Prostate gland (tissue), 2 donors: ENCODE data around the gene PLXNB3. TPM values are rescaled to one million over a fixed set of nuclear protein-coding genes. Genes with fewer than 3 reads are reported as not detected.

Experiments used
- total RNA-seq, 2 donors: library from RNA; depleted of rRNA; stranded (reverse); fragments of >200 nt; gene quantifications; one replicate each; pipeline ENCODE4 v1.1.0, GENCODE V29; 2016

The PLXNB3 gene
- total RNA-seq, 2 donors from 2014 or later, result 20.9 to 52.7 TPM

Other genes starting within 250 kb of the PLXNB3 start
- under 1 TPM in 1 of 2 donors, not detected in 1; 0.85 TPM for gene ATP2B3, start 246.6 kb upstream of the PLXNB3 start, total RNA-seq
- gene CCNQ, start 165.1 kb upstream of the PLXNB3 start, total RNA-seq, result 10 to 100 TPM; 33.8 to 55.9 TPM
- 1 to 10 TPM in 1 of 2 donors, not detected in 1; 3.5 TPM for gene DUSP9, start 117.0 kb upstream of the PLXNB3 start, total RNA-seq
- gene PNCK, start 90.4 kb upstream of the PLXNB3 start, total RNA-seq, result 10 to 100 TPM in 1 of 2 donors, 1 to 10 TPM in 1; 8.5 to 50.6 TPM
- gene SLC6A8, start 76.3 kb upstream of the PLXNB3 start, total RNA-seq, result 10 to 100 TPM; 25.4 to 95.4 TPM
- 100 to 1,000 TPM; 144 to 244 TPM for gene BCAP31, start 39.9 kb upstream of the PLXNB3 start, total RNA-seq
- 10 to 100 TPM in 1 of 2 donors, 1 to 10 TPM in 1; 9.7 to 97.8 TPM for gene ABCD1, start 39.4 kb upstream of the PLXNB3 start, total RNA-seq
- 1 to 10 TPM; 1.4 to 2.7 TPM for gene SRPK3, start 16.8 kb downstream of the PLXNB3 start, total RNA-seq
- 100 to 1,000 TPM; 106 to 122 TPM for gene IDH3G, start 30.1 kb downstream of the PLXNB3 start, total RNA-seq
- gene SSR4, start 30.4 kb downstream of the PLXNB3 start, total RNA-seq, result 100 to 1,000 TPM; 288 to 623 TPM
- gene PDZD4, start 66.3 kb downstream of the PLXNB3 start, total RNA-seq, result 10 to 100 TPM in 1 of 2 donors, 1 to 10 TPM in 1; 7.2 to 16.8 TPM
- gene L1CAM, start 121.9 kb downstream of the PLXNB3 start, total RNA-seq, result 10 to 100 TPM in 1 of 2 donors, under 1 TPM in 1; 0.73 to 18.0 TPM
- 1 to 10 TPM in 1 of 2 donors, under 1 TPM in 1; 0.41 to 2.5 TPM for gene AVPR2, start 140.4 kb downstream of the PLXNB3 start, total RNA-seq
- gene ARHGAP4, start 162.0 kb downstream of the PLXNB3 start, total RNA-seq, result 10 to 100 TPM; 11.9 to 41.1 TPM
- 10 to 100 TPM; 47.5 to 64.9 TPM for gene NAA10, start 170.8 kb downstream of the PLXNB3 start, total RNA-seq
- 1 to 10 TPM; 2.4 to 4.4 TPM for gene RENBP, start 180.4 kb downstream of the PLXNB3 start, total RNA-seq
- 100 to 1,000 TPM in 1 of 2 donors, 10 to 100 TPM in 1; 67.7 to 115 TPM for gene HCFC1, start 207.6 kb downstream of the PLXNB3 start, total RNA-seq
- gene TMEM187, start 208.5 kb downstream of the PLXNB3 start, total RNA-seq, result 10 to 100 TPM; 16.9 to 18.2 TPM